PC-3 (cell line): ENCODE data around the gene THEM4.

ENCODE experiments used
- CTCF ChIP-seq: fragments of 300-600 bp; sonication (generic); conservative IDR thresholded peaks from 2 replicates; pipeline ENCODE4 v1.5.1; 2017; ENCODE audit warnings: antibody characterized with exemption, low read depth, mild to moderate bottlenecking, low read length
- EZH2 ChIP-seq: fragments of 300-600 bp; sonication (generic); IDR thresholded peaks from one replicate; pipeline ENCODE4 v1.6.1; 2017; ENCODE audit warnings: antibody characterized with exemption, mild to moderate bottlenecking, low read length; ENCODE audit not compliant: unreplicated experiment
- EZH2phosphoT487 ChIP-seq: fragments of 300-600 bp; sonication (generic); IDR thresholded peaks from 2 replicates; pipeline ENCODE4 v1.6.1; 2018; ENCODE audit warnings: mild to moderate bottlenecking, antibody characterized with exemption, low read length, borderline replicate concordance

DNA sequence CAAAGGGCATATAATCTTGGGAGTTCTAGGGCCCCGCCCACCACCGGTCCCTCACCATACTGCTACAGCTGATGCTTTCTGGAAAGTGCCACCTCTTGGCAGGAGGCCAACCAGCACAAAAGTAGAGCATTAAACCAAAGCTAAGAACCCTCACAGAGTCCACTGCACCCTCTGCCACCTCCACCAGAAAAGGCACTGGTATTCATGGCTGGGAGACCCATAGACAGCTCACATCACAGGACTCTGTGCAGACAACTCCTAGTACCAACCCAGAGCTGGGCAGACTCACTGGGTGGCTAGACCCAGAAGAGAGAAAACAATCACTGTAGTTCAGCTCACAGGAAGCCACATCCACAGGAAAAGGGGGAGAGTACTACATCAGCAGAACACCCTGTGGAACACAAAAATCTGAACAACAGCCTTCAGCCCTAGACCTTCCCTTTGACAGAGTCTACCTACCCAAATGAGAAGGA lies 10.8 kb downstream of the THEM4 start:
- TF ChIP-seq CTCF = no peak
- TF ChIP-seq EZH2 = no peak
- TF ChIP-seq EZH2phosphoT487 = no peak
